ENCODE measurements around the gene AGPAT1.
"Not testable (repeated sequence)": the region's sequence is repeated elsewhere in the genome, so short reads cannot be mapped to it uniquely, and the experiment has no call there.

Gene AGPAT1

GRCh38 chr6:32198345-32198696 lies 22.4 kb upstream of the AGPAT1 start:
- no peak for DNase-seq

- DNase-seq = peak in 1 of 2 experiments; percentile 55
Observed at GRCh38 chr6:32196682-32197616, 21.1 kb upstream of the AGPAT1 start.

- DNase-seq = peak; percentile 83 to 94
Observed at GRCh38 chr6:32195902-32196681, 20.2 kb upstream of the AGPAT1 start.

GRCh38 chr6:32195652-32195901 lies 19.7 kb upstream of the AGPAT1 start:
- DNase-seq = peak; percentile 99

- peak; percentile 44 to 51 for DNase-seq
Observed at GRCh38 chr6:32194825-32195651, 19.2 kb upstream of the AGPAT1 start.

- DNase-seq = no peak
Observed at GRCh38 chr6:32194388-32194787, 18.5 kb upstream of the AGPAT1 start.

GRCh38 chr6:32193096-32193495 lies 17.2 kb upstream of the AGPAT1 start:
- not testable (repeated sequence) for DNase-seq

GRCh38 chr6:32192608-32193039 lies 16.7 kb upstream of the AGPAT1 start, which contains the start of gene GPSM3:
Gene GPSM3, minus strand, starts transcription at chr6:32192643. Its CDS starts 130 bp downstream, at chr6:32192513.
- DNase-seq = peak in 1 of 2 experiments; percentile 23

GRCh38 chr6:32191696-32192607 lies 16.1 kb upstream of the AGPAT1 start:
- DNase-seq = no peak

- DNase-seq = no peak
Observed at GRCh38 chr6:32190911-32191677, 15.2 kb upstream of the AGPAT1 start.

GRCh38 chr6:32190054-32190851 lies 14.4 kb upstream of the AGPAT1 start, which contains the start of gene PBX2:
Gene PBX2, minus strand, starts transcription at chr6:32190202. Its CDS starts 287 bp downstream, at chr6:32189915.
- DNase-seq = peak; percentile 46 to 89

- no peak for DNase-seq
Observed at GRCh38 chr6:32189742-32190053, 13.8 kb upstream of the AGPAT1 start.

- DNase-seq = no peak
Observed at GRCh38 chr6:32189069-32189741, 13.3 kb upstream of the AGPAT1 start.

- DNase-seq = no peak
Observed at GRCh38 chr6:32188381-32189068, 12.6 kb upstream of the AGPAT1 start.

GRCh38 chr6:32187725-32188380 lies 12.0 kb upstream of the AGPAT1 start:
- DNase-seq = not testable (repeated sequence)

GRCh38 chr6:32187009-32187709 lies 11.3 kb upstream of the AGPAT1 start:
- DNase-seq = no peak

- DNase-seq = not testable (repeated sequence)
Observed at GRCh38 chr6:32186151-32186840, 10.4 kb upstream of the AGPAT1 start.
